ENCODE measurements around the gene ZNF658.
A peak's percentile ranks its signal among the peaks of the same experiment; 100 is the strongest.
"Not testable (repeated sequence)": the region's sequence is repeated elsewhere in the genome, so short reads cannot be mapped to it uniquely, and the experiment has no call there.

Gene ZNF658

GRCh38 chr9:66900490-66901131 lies at the start of gene ZNF658:
ZNF658 (plus strand) TSS chr9:66900725; CDS start chr9:66903562, 2,837 bp downstream.
- peak; percentile 25 to 27 for DNase-seq

- DNase-seq: not testable (repeated sequence)
Observed at GRCh38 chr9:66861732-66862131, 38.8 kb upstream of the ZNF658 start.

GRCh38 chr9:66868660-66869059 lies 31.9 kb upstream of the ZNF658 start:
- not testable (repeated sequence) for DNase-seq

- not testable (repeated sequence) for DNase-seq
Observed at GRCh38 chr9:66880605-66881004, 19.9 kb upstream of the ZNF658 start.

- DNase-seq: not testable (repeated sequence)
Observed at GRCh38 chr9:66881847-66882246, 18.7 kb upstream of the ZNF658 start.

- DNase-seq: not testable (repeated sequence)
Observed at GRCh38 chr9:66890334-66890733, 10.2 kb upstream of the ZNF658 start.

GRCh38 chr9:66901141-66901540 lies 616 bp downstream of the ZNF658 start:
- not testable (repeated sequence) for DNase-seq

- DNase-seq: not testable (repeated sequence)
Observed at GRCh38 chr9:66909560-66909959, 9.0 kb downstream of the ZNF658 start.

- not testable (repeated sequence) for DNase-seq
Observed at GRCh38 chr9:66920072-66920471, 19.5 kb downstream of the ZNF658 start.

- DNase-seq: not testable (repeated sequence)
Observed at GRCh38 chr9:66936194-66936870, 35.8 kb downstream of the ZNF658 start.

- not testable (repeated sequence) for DNase-seq
Observed at GRCh38 chr9:66937662-66938061, 37.1 kb downstream of the ZNF658 start.

GRCh38 chr9:66938322-66938721 lies 37.8 kb downstream of the ZNF658 start:
- DNase-seq: not testable (repeated sequence)

GRCh38 chr9:66939878-66940830 lies 39.6 kb downstream of the ZNF658 start:
- DNase-seq: not testable (repeated sequence)

GRCh38 chr9:66942400-66943155 lies 42.1 kb downstream of the ZNF658 start:
- not testable (repeated sequence) for DNase-seq

GRCh38 chr9:66952576-66952975 lies 52.1 kb downstream of the ZNF658 start:
- not testable (repeated sequence) for DNase-seq
